GM23248 (cell line): ENCODE results near the gene EME1. TPM values are rescaled to one million over a fixed set of nuclear protein-coding genes. Genes with fewer than 3 reads are reported as not detected.

Source experiments
- DNase-seq: peaks from one replicate; pipeline ENCODE4 v3.0.0-alpha.2; 2015
- H2AFZ ChIP-seq: fragments of 200-600 bp; sonication (generic); 2 replicates; pipeline ENCODE4 v1.6.1; 2016; ENCODE audit warnings: antibody characterized with exemption
- H3F3A ChIP-seq: fragments of 200-600 bp; sonication (generic); 2 replicates; pipeline ENCODE4 v1.6.1; 2016; ENCODE audit warnings: mild to moderate bottlenecking, antibody characterized with exemption, mixed run types; ENCODE audit not compliant: insufficient read depth
- H3K27ac ChIP-seq: fragments of 200-600 bp; sonication (generic); 2 replicates; pipeline ENCODE4 v1.5.1; 2016; ENCODE audit warnings: mild to moderate bottlenecking
- H3K27me3 ChIP-seq: fragments of 200-600 bp; sonication (generic); replicated peaks from 2 replicates; pipeline ENCODE4 v1.6.1; 2016; ENCODE audit warnings: mild to moderate bottlenecking; ENCODE audit not compliant: insufficient read depth
- H3K36me3 ChIP-seq: fragments of 200-600 bp; sonication (generic); 2 replicates; pipeline ENCODE4 v1.6.1; 2016; ENCODE audit warnings: low read depth, mild to moderate bottlenecking
- H3K4me1 ChIP-seq: fragments of 200-600 bp; sonication (generic); 2 replicates; pipeline ENCODE4 v1.6.1; 2016; ENCODE audit warnings: mild to moderate bottlenecking; ENCODE audit not compliant: insufficient read depth
- H3K4me2 ChIP-seq: fragments of 200-600 bp; sonication (generic); one replicate; pipeline ENCODE4 v1.6.1; 2016; ENCODE audit warnings: mild to moderate bottlenecking; ENCODE audit not compliant: unreplicated experiment
- H3K4me3 ChIP-seq: fragments of 200-600 bp; sonication (generic); 2 replicates; pipeline ENCODE4 v1.5.1; 2016; ENCODE audit warnings: mild to moderate bottlenecking
- H3K79me2 ChIP-seq: fragments of 200-600 bp; sonication (generic); 2 replicates; pipeline ENCODE4 v1.6.1; 2016; ENCODE audit warnings: mild to moderate bottlenecking; ENCODE audit not compliant: insufficient read depth
- H3K9ac ChIP-seq: fragments of 200-600 bp; sonication (generic); 2 replicates; pipeline ENCODE4 v1.6.1; 2016; ENCODE audit warnings: mild to moderate bottlenecking
- H3K9me2 ChIP-seq: fragments of 200-600 bp; sonication (generic); 2 replicates; pipeline ENCODE4 v1.6.1; 2016; ENCODE audit warnings: mixed run types, mild to moderate bottlenecking, moderate library complexity; ENCODE audit not compliant: insufficient read depth
- H3K9me3 ChIP-seq: fragments of 200-600 bp; sonication (generic); one replicate; pipeline ENCODE4 v1.6.1; 2017; ENCODE audit warnings: low read depth
- H4K20me1 ChIP-seq: fragments of 200-600 bp; sonication (generic); 2 replicates; pipeline ENCODE4 v1.6.0; 2016; ENCODE audit not compliant: insufficient read depth
- EZH2 ChIP-seq: fragments of 200-600 bp; sonication (generic); IDR thresholded peaks from 2 replicates; pipeline ENCODE4 v1.6.1; 2018; ENCODE audit warnings: antibody characterized with exemption, mild to moderate bottlenecking; ENCODE audit not compliant: insufficient read depth, poor library complexity, severe bottlenecking
- EZH2phosphoT487 ChIP-seq: fragments of 200-600 bp; sonication (generic); IDR thresholded peaks from 2 replicates; pipeline ENCODE4 v1.6.1; 2018; ENCODE audit warnings: antibody characterized with exemption, moderate library complexity, mild to moderate bottlenecking, low read depth; ENCODE audit not compliant: insufficient read depth
- WGBS, 2 experiments: methylation state at CpG; one replicate each; pipeline ENCODE4 v1.1.6; 2015 to 2017; ENCODE audit warnings: low lambda C conversion rate in 2 of 2, low coverage in 1 of 2; ENCODE audit errors: missing lambda C conversion rate in 2 of 2; 5-methylcytosine and 5-hydroxymethylcytosine counted together
- in situ Hi-C: fragments of 300-500 bp; cut with MboI; formaldehyde crosslinking; loops from 2 replicates; pipeline ENCODE4 v1.15.0; 2020
- polyA plus RNA-seq: library from polyadenylated mRNA; unstranded; fragments of >200 nt; fragmentation: Nextera tagmentation; extraction: Ambion mirVana; gene quantifications from 2 replicates; pipeline ENCODE4 v1.2.1, GENCODE V29; 2016
- total RNA-seq: library from RNA; depleted of rRNA; stranded (reverse); fragments of >200 nt; shearing (Covaris generic); gene quantifications from 2 replicates; pipeline ENCODE4 v1.2.3, GENCODE V29; 2014

Gene EME1
- total and polyA plus RNA-seq, 2 experiments from 2014 or later = 4.1 to 4.3 TPM

GRCh38 chr17:50347894-50348291, 25.1 kb upstream of the EME1 start:
- peaks cover 48% of the 10 kb centered on the region for H3K79me2 ChIP-seq

GRCh38 chr17:50348522-50349242, 24.3 kb upstream of the EME1 start:
- H2AFZ ChIP-seq = no peak overlapping the region
- H3K4me2 ChIP-seq = peak overlapping the region; percentile 58
- WGBS, 2 experiments = 62 to 67% methylated on average over 6 to 7 of the region's 7 CpGs
- no peaks in the 10 kb centered on the region for H3K9me3 ChIP-seq
- peaks cover 18% of the 10 kb centered on the region for H3K4me1 ChIP-seq
- TF ChIP-seq EZH2 = no peak
- in situ Hi-C loops = no loop called here
- no peak overlapping the region for H3K4me3 ChIP-seq
- no peaks in the 10 kb centered on the region for H3K9me2 ChIP-seq
- H3K27me3 ChIP-seq = no peaks in the 10 kb centered on the region
- DNase-seq = peak; percentile 66
- no peaks in the 10 kb centered on the region for H4K20me1 ChIP-seq
- peaks cover 48% of the 10 kb centered on the region for H3K79me2 ChIP-seq
- peaks cover 13% of the 10 kb centered on the region; the same call in 1 of the 2 replicates for H3F3A ChIP-seq
- no peaks in the 10 kb centered on the region for H3K36me3 ChIP-seq
- peak overlapping the region; percentile 91; the same call in 1 of the 2 replicates for H3K9ac ChIP-seq
- peak overlapping the region; percentile 12; the same call in 1 of the 2 replicates for H3K27ac ChIP-seq

More at GRCh38 chr17:50347894-50348291, 25.1 kb upstream of the EME1 start:
- Histone ChIP-seq H3K27ac (peak overlapping the region; percentile 12; the same call in 1 of the 2 replicates), H2AFZ (no peak overlapping the region), H3K9ac (peak overlapping the region; percentile 91), H3K4me3 (peak overlapping the region; percentile 75), H3K4me1 (peaks cover 18% of the 10 kb centered on the region), H3K27me3 (no peaks in the 10 kb centered on the region), H3K36me3 (no peaks in the 10 kb centered on the region), H3K4me2 (peak overlapping the region; percentile 58), H4K20me1 (no peaks in the 10 kb centered on the region), H3K9me3 (no peaks in the 10 kb centered on the region), H3F3A (peaks cover 13% of the 10 kb centered on the region; the same call in 1 of the 2 replicates), H3K9me2 (no peaks in the 10 kb centered on the region)
- 57 to 63% methylated on average over 3 of the region's 3 CpGs for WGBS, 2 experiments
- in situ Hi-C loops = no loop called here
- TF ChIP-seq EZH2 (no peak), EZH2phosphoT487 (no peak)
- DNase-seq = no peak

GRCh38 chr17:50349243-50349600, 23.8 kb upstream of the EME1 start:
- Histone ChIP-seq H3F3A (peaks cover 13% of the 10 kb centered on the region; the same call in 1 of the 2 replicates), H3K36me3 (no peaks in the 10 kb centered on the region), H4K20me1 (no peaks in the 10 kb centered on the region), H3K4me1 (peaks cover 18% of the 10 kb centered on the region), H3K79me2 (peaks cover 48% of the 10 kb centered on the region), H3K4me3 (no peak overlapping the region), H2AFZ (no peak overlapping the region), H3K9me3 (no peaks in the 10 kb centered on the region), H3K9ac (no peak overlapping the region), H3K9me2 (no peaks in the 10 kb centered on the region), H3K4me2 (no peak overlapping the region), H3K27ac (no peak overlapping the region), H3K27me3 (no peaks in the 10 kb centered on the region)
- in situ Hi-C loops = no loop called here
- no peak for TF ChIP-seq EZH2
- no peak for TF ChIP-seq EZH2phosphoT487
- WGBS, 2 experiments = 92 to 93% methylated on average over 5 of the region's 5 CpGs
- DNase-seq = no peak

- Histone ChIP-seq H3K27ac (no peak overlapping the region), H3F3A (peaks cover 7% of the 10 kb centered on the region; the same call in 1 of the 2 replicates), H3K79me2 (peaks cover 48% of the 10 kb centered on the region), H3K27me3 (no peaks in the 10 kb centered on the region), H2AFZ (no peak overlapping the region), H4K20me1 (no peaks in the 10 kb centered on the region), H3K9ac (no peak overlapping the region), H3K9me2 (no peaks in the 10 kb centered on the region), H3K9me3 (no peaks in the 10 kb centered on the region), H3K4me2 (no peak overlapping the region), H3K4me3 (no peak overlapping the region), H3K36me3 (no peaks in the 10 kb centered on the region; the same call in 1 of the 2 replicates), H3K4me1 (peaks cover 18% of the 10 kb centered on the region)
- WGBS, 2 experiments = 92 to 96% methylated on average over 2 of the region's 2 CpGs
- DNase-seq = no peak
- TF ChIP-seq EZH2 = no peak
- TF ChIP-seq EZH2phosphoT487 = no peak
- in situ Hi-C loops = no loop called here
These were observed 22.3 kb upstream of the EME1 start for GRCh38 chr17:50350733-50351132.
